HG03103 (cell line): ENCODE results near the gene DOCK2.
"Not testable (repeated sequence)": the region's sequence is repeated elsewhere in the genome, so short reads cannot be mapped to it uniquely, and the experiment has no call there.

Experiments used
- ATAC-seq: cut with Tn5 transposase; IDR thresholded peaks from one replicate; pipeline ENCODE4 v1.9.1; 2021; ENCODE audit warnings: low read depth; ENCODE audit not compliant: unreplicated experiment

Gene DOCK2

GRCh38 chr5:169637085-169637548 lies at the start of gene DOCK2:
DOCK2 (plus strand) TSS chr5:169637275; CDS start chr5:169637327, 52 bp downstream.
- peak; percentile 87 for ATAC-seq

- no peak for ATAC-seq
Measured at GRCh38 chr5:169590602-169591001, 46.5 kb upstream of the DOCK2 start.

GRCh38 chr5:169591636-169592035 lies 45.4 kb upstream of the DOCK2 start:
- ATAC-seq, result no peak

DNA sequence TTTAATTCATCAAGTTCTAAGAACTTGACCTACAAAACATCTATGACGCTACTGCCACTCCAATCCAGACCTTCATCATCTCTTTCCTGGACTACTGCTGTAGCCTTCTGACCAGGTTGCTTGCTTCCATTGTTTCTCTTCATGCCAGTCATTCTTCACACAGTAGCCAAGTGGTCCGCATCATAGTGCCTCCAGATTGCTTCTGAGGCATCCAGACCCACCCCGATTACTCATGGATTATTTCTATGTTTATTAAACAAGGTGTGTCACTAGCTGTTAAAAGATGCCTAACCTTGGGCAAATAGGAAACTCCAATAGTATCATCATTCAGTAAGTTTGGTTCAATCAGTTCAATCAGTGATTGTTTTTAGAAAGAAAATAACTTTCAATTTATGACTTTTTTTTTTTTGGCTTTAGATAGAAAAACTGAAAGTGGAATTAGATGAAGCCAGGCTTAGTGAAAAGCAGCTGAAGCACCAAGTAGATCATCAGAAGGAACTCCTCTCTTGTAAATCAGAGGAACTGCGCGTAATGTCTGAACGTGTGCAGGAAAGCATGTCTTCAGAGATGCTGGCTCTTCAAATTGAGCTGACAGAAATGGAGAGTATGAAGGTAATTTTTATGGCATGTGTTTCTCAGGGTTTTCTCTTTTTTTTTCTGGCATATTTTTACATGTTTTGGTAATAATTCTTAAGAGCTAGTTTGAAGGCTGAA lies 44.0 kb upstream of the DOCK2 start:
- ATAC-seq, result no peak

DNA sequence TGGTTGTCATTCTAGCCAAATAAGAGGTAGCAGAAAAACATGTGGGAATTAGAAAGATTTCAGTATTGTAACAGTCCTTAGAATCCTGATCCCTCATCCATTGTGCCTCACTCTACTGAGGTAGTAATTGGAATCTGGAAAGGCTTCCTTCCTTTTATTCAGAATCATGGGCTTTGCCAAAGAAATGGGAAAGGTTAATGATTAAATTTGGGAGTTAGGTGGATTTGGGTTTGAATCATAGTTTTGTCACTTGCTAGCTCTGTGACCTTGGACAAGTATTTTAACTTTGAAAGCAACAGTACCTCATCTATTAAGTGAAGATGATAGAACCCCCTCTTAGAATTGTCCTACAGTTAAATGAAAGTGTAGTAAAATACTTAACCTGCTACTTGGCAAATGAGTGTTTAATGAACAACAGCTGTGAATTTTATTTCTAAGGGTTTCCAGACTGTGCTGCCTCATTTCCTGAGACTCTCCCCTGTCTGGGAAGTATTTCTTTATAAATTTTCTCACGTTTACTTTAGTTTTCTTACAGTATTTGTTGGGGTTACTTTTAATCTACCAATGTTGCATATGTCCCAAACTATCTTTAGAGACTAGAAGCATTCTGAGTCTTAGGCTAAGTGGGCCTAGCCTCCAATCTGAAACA lies 41.8 kb upstream of the DOCK2 start:
- no peak for ATAC-seq

GRCh38 chr5:169599451-169599850 lies 37.6 kb upstream of the DOCK2 start:
- ATAC-seq, result no peak

DNA sequence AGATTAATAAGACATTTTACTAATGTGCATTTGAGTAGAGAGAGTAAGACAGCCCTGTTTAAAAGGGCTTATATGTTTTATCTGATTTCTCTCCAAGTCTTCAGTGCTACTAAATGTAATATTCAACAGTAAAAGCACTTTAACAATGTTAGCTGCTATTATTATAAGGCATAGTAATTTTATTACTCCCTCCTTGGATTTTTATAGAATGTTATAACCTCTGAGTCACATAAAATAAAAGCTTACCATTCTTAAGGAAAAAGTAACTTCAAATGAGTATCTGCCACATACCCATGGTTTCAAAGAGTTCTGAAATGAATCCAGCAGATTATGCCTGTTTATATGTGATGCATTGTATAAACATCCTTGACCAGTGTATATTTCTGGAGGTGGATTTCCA lies 34.5 kb upstream of the DOCK2 start:
- ATAC-seq, result no peak

GRCh38 chr5:169606279-169606678 lies 30.8 kb upstream of the DOCK2 start:
- no peak for ATAC-seq

GRCh38 chr5:169607882-169608281 lies 29.2 kb upstream of the DOCK2 start:
- ATAC-seq, result no peak

DNA sequence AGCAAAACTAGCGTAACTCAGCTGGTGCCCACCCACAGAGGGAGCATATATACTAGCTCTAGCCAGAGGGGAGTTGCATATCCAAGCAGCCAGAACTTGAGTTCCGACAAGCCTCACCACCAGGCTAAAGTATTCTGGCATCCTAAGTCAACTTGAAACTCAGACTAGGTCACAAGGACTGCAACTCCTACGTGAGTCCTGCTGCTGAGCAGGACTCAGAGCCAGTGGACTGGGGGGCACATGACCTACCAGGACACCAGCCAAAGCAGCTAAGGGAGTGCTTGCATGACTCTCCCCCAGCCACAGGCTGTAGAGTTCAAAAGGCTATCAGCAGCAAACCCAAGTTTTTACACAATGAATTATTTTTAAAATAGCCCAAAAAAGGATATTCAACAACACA lies 27.4 kb upstream of the DOCK2 start:
- no peak for ATAC-seq

DNA sequence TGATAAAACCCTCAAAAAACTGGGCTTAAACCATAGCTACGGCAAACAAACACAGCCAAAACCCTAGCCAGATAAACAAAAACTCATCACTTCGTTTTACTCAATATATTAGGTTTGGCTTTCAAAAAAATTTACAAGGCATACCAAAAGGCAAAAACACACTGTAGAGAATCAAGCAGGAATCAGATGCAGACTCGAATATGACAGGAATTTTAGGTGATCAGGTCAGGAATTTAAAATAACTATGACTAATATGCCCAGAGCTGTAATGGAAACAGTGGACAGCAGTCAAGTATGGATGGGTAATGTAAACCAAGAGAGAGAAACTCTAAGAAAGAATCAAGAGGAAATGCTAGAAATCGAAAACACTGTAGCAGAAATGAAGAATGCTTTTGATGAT lies 26.5 kb upstream of the DOCK2 start:
- no peak for ATAC-seq

GRCh38 chr5:169615561-169615960 lies 21.5 kb upstream of the DOCK2 start:
- no peak for ATAC-seq

DNA sequence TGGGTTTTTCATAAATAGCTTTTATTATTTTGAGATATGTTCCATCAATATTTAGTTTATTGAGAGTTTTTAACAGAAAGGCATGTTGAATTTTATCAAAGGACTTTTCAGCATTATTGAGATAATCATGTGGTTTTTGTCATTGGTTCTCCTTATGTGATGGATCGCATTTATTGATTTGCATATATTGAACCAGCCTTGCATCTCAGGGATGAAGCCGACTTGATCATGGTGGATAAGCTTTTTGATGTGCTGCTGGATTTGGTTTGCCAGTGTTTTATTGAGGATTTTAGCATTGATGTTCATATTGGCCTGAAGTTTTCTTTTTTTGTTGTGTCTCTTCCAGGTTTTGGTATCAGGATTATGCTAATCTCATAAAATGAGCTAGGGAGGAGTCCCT lies 12.8 kb upstream of the DOCK2 start:
- ATAC-seq, result not testable (repeated sequence)

- no peak for ATAC-seq
Measured at GRCh38 chr5:169626779-169627178, 10.3 kb upstream of the DOCK2 start.

DNA sequence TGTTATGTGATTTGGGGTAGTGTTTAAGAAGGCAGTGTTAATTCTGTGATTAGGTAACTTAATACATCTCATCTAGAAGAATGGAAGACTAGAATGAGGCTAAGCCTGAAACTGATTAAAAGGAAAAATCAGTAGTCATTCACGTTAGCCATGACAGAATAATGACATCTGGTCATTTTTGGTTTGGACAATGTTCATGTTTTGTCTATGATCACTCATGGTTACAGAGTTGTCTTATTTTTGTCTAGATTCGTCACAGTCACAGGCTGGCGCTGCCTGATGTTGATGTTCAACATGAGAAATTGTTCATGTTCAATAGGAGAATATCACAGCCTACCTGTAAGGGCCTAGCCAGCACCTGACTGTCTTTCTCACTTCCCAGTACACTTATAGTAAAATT lies 9.5 kb upstream of the DOCK2 start:
- no peak for ATAC-seq

DNA sequence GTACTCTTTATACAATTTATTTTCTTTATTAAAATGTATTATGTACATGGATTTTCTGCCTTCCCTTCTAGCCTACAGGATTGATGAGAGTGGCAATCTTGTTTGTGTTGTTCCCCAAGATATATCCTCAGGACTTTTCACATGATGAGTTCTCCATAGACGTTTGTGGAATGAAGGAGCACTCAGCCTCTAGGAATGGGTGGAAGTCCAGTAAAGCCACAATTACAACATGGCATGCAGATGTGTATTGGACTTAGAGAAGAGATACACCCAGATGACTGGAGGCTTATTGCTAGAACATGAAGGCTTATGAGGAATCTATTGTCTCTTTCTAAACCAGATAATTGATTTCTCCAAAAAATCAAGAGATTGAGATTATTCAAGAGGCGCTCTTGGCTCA lies 8.2 kb upstream of the DOCK2 start:
- ATAC-seq, result no peak

DNA sequence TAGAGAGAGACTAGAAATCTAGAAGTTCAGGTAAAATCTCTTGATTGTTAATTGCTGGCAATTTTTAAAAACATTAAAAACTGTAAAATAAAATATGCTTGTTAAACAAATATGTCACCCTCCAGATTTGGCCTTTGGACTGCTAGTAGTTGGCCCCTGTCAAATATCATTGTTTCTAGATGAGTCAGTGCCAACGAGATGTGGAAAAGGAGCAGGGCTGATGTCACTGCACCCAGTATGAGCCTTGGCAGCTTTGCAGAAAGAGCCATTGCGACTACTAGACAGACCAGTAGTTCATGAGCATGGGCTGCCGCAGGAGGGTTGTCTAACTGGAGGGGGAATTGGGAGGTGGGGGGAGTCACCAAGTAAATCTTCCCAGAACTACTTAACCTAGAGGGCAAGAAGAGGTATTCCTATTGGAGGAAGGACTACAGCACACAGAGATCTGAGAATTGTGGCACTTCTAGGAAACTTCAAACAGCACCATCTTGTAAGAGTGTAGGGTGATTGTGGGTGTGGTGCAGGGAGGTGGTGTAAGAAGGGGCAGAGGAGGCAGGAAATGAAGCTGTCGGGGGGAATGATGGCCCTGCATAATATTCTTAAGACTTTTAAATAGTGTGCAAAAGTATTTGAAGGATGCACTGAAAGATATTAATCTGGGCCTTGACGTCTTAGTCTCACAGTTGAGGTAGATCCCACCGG lies 7.1 kb upstream of the DOCK2 start:
- ATAC-seq, result no peak

- ATAC-seq, result no peak
Measured at GRCh38 chr5:169631360-169631759, 5.7 kb upstream of the DOCK2 start.

GRCh38 chr5:169632946-169633345 lies 4.1 kb upstream of the DOCK2 start:
- no peak for ATAC-seq

DNA sequence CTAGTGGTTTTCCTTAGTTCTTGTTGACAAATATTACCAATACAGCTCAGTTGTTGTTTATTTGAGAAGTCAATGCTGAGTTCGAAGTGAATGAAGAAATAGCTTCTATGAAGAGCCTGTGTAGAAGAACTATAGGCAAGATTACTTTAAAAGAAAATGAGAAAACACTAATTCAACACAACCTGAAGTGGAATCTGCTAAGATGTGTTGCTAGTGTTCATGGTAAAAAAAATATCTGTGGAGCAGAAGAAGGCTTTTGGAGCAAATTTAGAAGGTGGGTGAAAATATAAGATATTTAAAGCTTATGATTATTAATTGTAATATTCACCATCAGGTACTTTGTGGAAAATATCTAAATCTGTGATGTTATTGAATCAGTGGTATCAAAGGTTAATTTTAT lies 2.5 kb upstream of the DOCK2 start:
- ATAC-seq, result no peak

GRCh38 chr5:169635936-169636335 lies 1.1 kb upstream of the DOCK2 start:
- no peak for ATAC-seq
